Epidermal melanocyte (primary cell): ENCODE results near the gene ST6GAL1.

Source experiments
- DNase-seq: peaks from one replicate; pipeline ENCODE4 v3.0.0; 2011; ENCODE audit warnings: low spot score; ENCODE audit not compliant: insufficient read length

The ST6GAL1 gene

DNA sequence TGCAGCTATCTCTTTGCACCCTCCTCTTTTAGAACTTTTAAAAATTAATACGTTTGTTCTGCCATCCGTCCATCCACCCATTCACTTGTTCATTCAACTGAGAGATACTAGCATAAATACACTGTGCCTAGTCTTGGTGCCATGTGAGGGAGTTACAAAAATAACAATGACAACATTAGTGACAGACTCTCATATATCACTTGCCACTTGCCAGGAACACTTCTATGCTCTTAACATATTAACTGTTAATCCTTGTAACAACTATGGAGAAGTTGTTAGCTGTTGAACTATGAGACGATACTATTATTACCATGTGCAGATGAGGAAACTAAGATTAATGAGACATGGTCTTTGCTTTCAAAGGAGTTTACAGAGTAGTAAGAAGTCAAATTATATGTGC, 175.4 kb downstream of the ST6GAL1 start:
- no peak for DNase-seq

DNA sequence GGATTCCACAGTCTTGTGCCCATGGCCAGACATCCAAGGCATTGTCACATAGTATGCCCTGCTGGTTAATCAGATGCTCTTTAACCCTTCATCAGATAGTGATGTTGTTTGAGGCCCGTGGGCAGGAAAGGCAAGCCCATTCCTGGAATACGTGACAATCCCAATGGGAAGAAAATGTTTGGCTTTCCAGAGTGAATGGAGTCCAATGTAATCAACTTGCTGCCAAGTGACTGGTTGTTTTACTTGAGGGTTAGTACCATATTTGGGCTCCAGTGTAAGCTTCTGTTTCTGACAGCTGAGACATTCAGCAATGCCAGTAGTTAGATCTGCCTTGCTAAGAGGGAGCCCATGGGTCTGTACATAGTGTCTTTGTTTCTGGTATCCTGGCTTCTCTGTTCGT, 177.7 kb downstream of the ST6GAL1 start:
- DNase-seq = no peak

DNA sequence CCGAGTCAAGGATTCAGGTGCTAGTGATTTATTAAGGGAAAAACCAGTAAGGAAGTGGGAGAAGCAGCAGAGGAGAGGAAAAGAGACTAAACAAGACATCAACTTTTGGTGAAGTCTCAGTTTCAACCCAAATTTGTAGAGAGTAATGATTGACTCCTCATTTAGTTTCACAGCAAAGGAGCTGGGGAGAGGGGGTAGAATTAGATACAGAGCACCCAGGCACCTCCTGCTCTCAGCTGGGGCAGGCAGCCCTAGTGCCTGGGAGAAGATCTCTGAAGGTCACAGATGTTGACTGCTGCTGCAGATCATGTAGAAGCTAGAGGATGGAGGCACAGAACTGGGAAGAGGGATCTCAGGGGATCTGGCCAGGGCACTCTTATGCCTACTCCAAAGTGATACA, 179.8 kb downstream of the ST6GAL1 start:
- DNase-seq = no peak

DNA sequence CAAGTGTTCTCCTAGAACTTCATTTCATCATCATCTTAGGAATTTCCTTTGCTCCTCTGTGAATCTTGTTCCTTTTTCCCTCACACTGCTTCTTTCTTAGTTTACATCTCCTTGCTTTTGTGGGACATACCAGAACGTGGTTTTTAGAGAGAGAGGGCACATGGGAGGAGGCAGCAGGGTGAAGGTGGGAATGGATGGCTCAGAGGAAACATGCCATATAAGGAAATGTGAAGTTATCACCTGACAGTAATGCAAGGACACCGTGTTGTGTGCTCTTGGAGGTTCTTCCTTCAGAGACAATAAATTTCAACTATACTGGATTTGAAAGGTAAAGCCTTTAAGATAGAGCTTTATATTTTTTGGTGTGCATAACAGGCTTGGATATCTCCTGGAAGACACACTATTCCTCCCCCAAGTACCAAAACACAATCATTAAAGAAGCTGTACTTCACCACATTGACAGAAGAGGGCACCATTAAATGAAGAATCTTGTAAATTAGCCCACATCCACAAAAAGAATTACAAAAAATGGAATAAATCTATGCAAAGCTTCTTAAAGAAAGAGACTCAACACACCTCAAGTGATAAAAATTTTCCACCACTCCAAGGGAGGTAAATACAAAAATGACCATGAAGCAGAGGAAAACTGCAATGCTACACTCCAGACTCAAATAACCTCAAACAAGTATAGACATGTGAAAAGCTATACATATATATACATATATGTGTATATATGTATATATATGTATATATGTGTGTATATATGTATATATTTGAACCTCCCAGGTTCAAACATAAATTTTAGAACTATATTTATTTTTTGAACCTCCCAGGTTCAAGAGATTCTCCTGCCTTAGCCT, 182.8 kb downstream of the ST6GAL1 start:
- no peak for DNase-seq

DNA sequence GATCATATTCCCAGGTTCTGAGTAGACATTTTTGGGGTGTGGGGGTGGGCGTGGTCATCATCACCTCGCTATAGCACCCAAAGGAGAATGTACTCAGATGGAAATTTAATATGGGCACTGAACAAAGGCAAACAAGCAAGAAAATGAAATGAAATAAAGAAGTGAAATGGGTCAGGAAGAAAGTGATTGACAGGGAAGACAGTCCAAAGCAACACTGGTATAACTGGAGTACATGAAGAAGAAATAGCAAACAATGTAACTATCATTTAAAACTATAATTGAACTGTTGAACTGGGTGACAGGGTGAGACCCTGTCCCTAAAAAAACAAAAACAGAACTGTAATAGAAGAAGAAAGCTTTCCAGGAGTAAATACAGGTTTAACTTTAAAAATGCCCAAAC, 184.2 kb downstream of the ST6GAL1 start:
- DNase-seq = no peak

DNA sequence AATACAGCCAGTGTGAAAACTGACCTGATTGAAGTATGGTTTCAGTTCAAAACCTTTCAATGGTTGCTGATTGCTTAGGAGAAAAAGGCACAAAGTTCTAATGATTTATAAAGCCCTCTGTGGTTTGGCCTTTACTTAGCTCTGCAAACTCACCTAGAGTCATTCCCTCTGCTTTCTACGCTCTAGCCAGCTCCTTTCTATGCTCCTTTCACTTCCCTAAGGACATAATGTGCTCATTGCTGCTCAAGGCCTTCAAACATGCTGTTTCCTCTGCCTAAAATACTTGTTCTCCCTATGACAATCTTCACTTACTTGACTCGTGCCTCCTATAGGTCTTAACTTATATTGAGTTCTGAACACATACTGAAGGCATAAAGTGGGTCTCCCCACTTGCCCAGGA, 190.0 kb downstream of the ST6GAL1 start:
- no peak for DNase-seq

DNA sequence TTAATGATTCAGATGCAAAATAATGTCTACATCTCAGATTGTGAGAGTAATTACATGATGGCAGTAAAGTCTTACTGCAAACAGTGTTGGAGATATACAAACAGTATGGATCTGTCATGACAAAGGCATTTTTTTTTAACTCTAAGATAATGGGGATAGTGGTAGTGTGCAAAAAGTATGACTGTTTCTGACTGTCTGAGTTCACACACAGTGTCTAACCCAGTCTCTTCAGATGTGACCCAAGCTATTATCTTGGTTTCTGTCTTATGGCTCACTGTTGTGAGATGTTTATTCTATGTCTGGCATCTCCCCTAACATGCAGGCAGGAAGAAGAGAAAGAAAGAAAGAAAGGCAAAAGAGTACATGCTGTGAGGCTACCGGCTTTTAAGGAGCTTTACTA, 191.9 kb downstream of the ST6GAL1 start:
- no peak for DNase-seq

DNA sequence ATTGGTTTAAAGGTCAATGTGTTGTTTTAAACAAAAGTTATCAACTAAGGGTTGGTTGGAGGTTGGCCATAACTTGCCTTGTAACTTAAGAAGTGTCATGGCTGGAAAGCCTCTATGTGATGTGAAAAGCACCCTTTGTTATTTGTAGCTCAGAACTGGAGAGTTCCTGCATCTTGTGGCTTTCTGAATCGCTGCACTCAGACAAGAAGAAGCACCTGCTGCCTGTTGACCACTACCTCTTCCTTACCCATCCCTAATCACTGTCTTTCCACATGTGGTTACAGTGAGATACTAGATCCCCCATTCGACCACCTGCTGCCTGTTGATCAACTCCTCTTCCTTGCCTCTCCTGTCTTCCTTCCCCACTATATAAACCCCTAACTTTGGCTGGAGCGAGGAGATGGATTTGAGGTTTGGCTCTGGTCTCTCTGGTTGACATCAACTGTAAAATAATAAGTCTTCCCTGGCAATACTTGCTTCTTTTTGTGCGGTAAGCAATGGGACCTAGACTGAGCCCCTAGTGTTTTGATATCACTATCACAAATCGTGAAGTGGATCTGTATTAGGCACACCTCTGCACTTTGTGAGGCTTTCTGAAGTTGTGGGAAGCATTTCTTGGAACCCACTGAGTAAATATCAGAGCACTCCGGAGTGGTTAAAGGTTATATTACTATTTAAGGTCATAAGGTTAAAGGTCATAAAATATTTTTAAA, 195.1 kb downstream of the ST6GAL1 start:
- no peak for DNase-seq
